Neural cell (in vitro differentiated cells): Measurements from ENCODE around the gene PHACTR1.

Experiments
- EP300 ChIP-seq: fragments of 450-650 bp; conservative IDR thresholded peaks from 2 replicates; pipeline ENCODE4 v1.6.1; 2014; ENCODE audit warnings: antibody characterized with exemption, mild to moderate bottlenecking, moderate library complexity; ENCODE audit not compliant: poor library complexity, severe bottlenecking
- EZH2 ChIP-seq: fragments of 200-600, 300-800 bp; shearing (Covaris generic), sonication (generic); IDR thresholded peaks from 2 replicates; pipeline ENCODE4 v1.6.1; 2014; ENCODE audit warnings: antibody characterized with exemption, low read length, borderline replicate concordance, mild to moderate bottlenecking; ENCODE audit not compliant: insufficient read depth, poor library complexity, severe bottlenecking
- POLR2AphosphoS5 ChIP-seq: IDR thresholded peaks from 2 replicates; pipeline ENCODE4 v1.6.1; 2012
- TF ChIP-seq, protein P1 (sequence below): fragments of 450-650 bp; IDR thresholded peaks from 2 replicates; pipeline ENCODE4 v1.5.1; 2014; ENCODE audit warnings: antibody characterized with exemption, mild to moderate bottlenecking, moderate library complexity; ENCODE audit not compliant: poor library complexity, severe bottlenecking

DNA sequence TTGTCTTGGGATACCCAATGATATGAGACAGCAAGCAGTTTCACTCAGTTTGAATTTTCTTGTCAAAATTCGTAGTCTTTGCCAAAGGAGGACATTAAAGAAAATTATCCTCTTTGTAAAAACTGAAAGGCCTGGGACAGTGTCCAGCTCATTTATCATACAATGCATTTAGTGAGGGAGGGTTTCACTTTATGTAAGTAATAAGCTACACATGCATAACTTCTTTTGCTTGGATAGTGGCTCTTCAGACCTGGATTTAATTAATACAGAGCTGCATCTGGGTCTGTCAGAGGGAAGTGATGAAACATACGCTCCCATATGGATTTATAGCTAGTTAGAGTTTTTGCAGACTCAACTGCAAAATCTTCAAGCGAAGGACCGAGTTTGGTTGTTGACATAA is 175.6 kb downstream of the PHACTR1 start:
- TF ChIP-seq, protein P1, sequence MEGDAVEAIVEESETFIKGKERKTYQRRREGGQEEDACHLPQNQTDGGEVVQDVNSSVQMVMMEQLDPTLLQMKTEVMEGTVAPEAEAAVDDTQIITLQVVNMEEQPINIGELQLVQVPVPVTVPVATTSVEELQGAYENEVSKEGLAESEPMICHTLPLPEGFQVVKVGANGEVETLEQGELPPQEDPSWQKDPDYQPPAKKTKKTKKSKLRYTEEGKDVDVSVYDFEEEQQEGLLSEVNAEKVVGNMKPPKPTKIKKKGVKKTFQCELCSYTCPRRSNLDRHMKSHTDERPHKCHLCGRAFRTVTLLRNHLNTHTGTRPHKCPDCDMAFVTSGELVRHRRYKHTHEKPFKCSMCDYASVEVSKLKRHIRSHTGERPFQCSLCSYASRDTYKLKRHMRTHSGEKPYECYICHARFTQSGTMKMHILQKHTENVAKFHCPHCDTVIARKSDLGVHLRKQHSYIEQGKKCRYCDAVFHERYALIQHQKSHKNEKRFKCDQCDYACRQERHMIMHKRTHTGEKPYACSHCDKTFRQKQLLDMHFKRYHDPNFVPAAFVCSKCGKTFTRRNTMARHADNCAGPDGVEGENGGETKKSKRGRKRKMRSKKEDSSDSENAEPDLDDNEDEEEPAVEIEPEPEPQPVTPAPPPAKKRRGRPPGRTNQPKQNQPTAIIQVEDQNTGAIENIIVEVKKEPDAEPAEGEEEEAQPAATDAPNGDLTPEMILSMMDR: no peak
- TF ChIP-seq POLR2AphosphoS5: no peak
- TF ChIP-seq EP300: no peak
- TF ChIP-seq EZH2: no peak
